ENCODE measurements around the gene CDR2. TPM values are rescaled to one million over a fixed set of nuclear protein-coding genes. Genes with fewer than 3 reads are reported as not detected.

CDR2 gene
- total RNA-seq, 4 donors from 2014 or later = 20.1 to 26.8 (median 25.3) TPM

DNA sequence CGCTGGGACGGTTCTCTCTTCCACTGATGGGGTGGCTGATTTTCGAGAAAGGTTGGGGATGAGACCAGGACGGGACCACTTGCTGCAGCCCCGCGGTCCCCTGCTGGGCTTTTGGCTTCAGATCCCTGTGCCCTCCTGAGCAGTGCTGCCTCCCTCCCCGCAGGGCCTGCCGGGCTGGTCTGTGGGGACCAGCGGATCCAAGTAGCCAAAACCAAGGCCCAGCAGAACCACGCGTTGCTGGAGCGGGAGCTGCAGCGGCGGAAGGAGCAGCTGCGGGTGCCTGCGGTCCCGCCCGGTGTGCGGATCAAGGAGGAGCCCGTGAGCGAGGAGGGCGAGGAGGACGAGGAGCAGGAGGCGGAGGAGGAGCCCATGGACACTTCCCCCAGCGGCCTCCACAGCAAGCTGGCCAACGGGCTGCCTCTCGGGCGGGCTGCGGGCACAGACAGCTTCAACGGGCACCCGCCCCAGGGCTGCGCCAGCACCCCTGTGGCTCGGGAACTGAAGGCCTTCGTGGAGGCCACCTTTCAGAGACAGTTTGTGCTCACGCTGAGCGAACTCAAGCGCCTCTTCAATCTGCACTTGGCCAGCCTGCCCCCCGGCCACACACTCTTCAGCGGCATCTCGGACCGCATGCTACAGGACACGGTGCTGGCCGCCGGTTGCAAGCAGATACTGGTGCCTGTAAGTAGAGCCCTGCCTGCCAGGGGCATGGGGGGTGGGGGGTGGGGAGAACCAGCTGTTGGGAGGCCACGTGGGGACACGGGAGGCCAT is 48.6 kb downstream of the CDR2 start:
- TF ChIP-seq, protein P1, sequence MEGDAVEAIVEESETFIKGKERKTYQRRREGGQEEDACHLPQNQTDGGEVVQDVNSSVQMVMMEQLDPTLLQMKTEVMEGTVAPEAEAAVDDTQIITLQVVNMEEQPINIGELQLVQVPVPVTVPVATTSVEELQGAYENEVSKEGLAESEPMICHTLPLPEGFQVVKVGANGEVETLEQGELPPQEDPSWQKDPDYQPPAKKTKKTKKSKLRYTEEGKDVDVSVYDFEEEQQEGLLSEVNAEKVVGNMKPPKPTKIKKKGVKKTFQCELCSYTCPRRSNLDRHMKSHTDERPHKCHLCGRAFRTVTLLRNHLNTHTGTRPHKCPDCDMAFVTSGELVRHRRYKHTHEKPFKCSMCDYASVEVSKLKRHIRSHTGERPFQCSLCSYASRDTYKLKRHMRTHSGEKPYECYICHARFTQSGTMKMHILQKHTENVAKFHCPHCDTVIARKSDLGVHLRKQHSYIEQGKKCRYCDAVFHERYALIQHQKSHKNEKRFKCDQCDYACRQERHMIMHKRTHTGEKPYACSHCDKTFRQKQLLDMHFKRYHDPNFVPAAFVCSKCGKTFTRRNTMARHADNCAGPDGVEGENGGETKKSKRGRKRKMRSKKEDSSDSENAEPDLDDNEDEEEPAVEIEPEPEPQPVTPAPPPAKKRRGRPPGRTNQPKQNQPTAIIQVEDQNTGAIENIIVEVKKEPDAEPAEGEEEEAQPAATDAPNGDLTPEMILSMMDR (IDR thresholded peaks at IDR 0.05) = no peak
- ATAC-seq (ENCODE audit: low FRiP score) (no peak), DNase-seq (ENCODE audit: low spot score) (no peak)

DNA sequence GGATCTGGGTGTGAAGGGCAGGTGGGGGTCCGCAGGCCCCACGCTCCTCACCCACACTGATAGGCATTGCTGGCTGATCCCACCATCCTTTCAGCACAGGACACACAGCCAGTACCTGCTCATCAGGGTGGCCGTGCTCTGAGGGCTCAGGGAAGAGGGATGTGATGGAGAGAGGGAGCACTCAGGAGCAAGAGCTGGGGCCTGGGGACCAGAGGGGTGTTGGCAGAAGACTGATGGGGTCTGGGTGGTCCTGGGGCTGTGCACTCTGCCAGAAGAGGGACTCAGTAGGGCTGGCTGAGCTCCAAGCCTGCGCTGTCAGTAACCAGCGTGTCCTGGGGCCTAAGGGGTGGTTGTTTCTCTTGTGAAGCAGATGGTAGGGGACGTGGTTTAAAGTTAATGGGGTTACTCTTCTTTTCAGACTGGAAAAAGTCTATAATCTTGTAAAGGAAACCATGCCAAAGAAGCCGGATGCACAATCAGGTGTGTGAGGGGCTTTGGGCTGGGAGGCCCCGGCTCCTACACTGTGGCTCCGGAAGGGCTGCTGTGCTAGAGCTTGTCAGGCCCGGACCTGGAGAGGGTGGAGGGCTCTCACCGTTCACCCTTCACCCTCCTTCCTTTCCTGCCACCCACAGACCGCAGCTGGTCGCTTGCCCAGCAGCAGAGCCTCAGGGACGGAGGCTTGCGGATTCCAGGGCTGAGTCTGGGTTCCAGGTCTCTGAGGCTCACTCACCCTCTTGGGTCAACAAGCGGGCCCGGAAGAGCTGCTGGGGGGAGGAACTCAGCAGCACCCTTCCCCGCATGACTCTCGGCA is 49.4 kb downstream of the CDR2 start:
- DNase-seq (ENCODE audit: low spot score) (no peak), ATAC-seq (ENCODE audit: low FRiP score) (no peak)
- TF ChIP-seq, protein P1 (IDR thresholded peaks at IDR 0.05) = no peak

DNA sequence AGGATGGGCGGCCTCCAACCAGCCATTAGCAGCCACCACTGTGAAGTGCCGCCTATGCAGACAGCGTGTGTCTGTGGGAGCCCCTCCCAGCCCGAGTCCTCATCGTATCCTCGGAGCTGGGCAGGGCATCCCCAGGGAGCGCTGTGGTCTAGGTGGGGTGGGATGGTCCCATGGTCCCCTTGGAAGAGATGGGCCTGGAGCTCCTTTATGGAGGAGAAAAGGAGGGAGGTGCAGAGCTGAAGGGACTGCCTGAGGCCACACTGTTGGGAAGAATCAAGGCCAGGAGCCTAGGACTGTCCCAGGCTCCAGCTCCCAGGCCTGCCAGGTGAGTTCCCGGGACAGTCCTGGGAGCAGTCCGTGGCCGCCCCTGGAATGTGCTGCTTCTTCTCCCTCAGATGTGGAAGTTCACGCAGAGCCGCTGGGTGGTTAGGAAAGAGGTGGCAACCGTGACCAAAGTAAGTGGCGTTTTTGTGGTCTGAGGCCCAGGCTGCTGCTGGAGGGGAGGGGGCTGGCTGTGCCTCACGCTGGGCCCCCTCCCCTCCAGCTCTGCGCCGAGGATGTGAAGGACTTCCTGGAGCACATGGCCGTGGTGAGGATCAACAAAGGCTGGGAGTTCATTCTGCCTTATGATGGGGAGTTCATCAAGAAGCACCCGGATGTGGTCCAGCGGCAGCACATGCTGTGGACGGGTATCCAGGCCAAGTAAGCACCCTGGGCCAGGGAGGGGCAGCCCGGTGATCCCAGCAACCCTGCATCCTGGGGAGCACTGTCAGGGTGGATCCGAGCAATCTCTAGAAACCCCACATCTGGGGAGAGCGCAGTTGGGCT is 50.2 kb downstream of the CDR2 start:
- no peak for DNase-seq (ENCODE audit: low spot score)

DNA sequence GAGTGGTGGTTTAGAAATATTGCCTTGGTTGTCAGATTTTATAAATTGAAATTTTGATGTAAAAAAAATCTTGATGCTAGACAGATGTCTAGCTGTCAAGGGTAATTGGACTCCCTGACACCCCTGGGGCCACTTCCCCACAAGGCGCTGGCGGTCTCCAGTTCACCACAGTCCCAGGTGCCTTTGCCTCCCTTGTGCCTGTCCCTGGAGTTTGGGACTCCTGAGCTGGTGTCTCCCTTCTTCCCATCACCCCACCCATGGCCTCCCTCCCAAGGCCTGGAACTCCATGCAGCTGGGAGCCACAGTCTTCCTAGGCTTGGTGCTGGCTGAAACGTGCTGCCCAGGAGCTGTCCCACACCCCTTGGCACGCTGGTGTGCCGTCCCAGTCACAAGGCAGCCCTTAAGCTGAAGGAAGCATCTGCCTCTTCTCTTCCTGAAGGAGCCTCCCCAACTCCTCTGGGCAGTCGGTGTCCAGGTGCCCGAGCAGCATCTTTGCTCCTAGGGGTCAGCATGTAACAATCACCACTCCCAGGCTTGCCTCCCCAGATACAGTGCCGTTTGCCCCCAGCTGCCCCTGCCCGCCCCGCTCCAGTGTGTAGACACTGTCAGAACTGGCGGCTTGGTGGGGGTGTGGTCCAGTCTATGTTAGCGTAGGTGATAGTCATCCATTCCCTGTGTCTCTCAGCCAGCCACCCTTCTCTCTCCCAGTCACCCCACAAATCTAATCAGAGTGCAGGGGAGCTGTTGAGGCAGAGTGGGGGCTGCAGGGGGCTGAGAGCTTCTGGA is 51.1 kb downstream of the CDR2 start:
- no peak for ATAC-seq (ENCODE audit: low FRiP score)
- TF ChIP-seq, protein P1 (IDR thresholded peaks at IDR 0.05) = no peak
- DNase-seq (ENCODE audit: low spot score) = no peak

More for the DNA sequence above, 50.2 kb downstream of the CDR2 start:
- no peak for ATAC-seq (ENCODE audit: low FRiP score)
- TF ChIP-seq, protein P1 (IDR thresholded peaks at IDR 0.05) = no peak

DNA sequence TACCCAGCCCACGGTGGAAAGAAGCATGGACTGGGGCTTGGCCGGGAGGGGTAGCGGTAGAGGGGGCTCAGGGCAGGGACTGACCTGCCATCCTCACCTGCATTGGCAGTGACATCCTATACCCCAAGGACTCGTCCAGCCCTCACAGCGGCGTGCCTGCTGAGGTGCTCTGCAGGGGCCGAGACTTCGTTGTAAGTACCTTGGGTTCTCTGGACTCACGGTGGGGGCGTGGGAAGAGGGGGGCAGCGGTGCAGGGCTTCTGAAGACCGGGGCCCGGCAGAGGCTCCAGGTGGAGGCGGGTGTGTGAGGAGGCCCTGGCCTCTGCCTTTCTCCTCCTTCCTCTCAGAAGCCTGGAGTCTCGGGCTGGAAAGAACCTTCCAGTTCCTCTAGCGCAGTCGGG is 51.7 kb downstream of the CDR2 start:
- TF ChIP-seq, protein P1 (IDR thresholded peaks at IDR 0.05) = no peak
- no peak for ATAC-seq (ENCODE audit: low FRiP score)
- DNase-seq (ENCODE audit: low spot score) = no peak

DNA sequence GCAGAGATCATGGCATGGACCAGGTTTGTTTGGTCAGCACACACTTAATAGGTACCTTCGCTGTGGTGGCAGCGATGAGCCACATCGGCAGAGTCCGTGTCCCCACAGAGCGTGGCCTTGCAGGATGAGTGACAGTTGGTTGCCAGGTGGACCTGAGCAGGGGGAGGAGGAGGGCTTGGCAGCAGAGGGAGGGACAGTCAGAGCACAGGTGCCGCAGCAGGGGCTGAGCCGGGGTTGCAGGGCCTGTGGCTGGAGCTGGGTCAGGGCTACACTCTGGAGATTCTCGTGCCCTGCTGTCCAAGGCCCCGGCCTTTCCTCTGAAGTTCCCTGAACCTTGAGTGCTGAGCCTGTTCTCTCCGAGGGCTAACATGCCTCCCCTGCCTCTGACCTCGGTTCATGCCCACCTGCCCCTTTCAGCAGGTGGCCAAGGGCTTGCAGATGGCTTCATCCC is 52.4 kb downstream of the CDR2 start:
- TF ChIP-seq, protein P1 (IDR thresholded peaks at IDR 0.05) = no peak
- no peak for ATAC-seq (ENCODE audit: low FRiP score)
- no peak for DNase-seq (ENCODE audit: low spot score)
